H1 (cell line): ENCODE data around the gene PLS3. TPM values are rescaled to one million over a fixed set of nuclear protein-coding genes. Genes with fewer than 3 reads are reported as not detected.

Source experiments
- CTCF ChIA-PET: fragments of 300-600 bp; sonication (Branson Sonifier 250); formaldehyde crosslinking; loops from one replicate; lab custom pipeline; 2021; ENCODE audit not compliant: partially characterized antibody; lab: Charles Lee
- POLR2A ChIA-PET: fragments of 300-600 bp; sonication (Branson Sonifier 250); formaldehyde crosslinking; loops from one replicate; lab custom pipeline; 2021; ENCODE audit warnings: inconsistent platforms; ENCODE audit not compliant: partially characterized antibody; lab: Charles Lee
- DNase-seq, 2 experiments: peaks; one replicate each; pipeline versions ENCODE4 v3.0.0 to v3.0.0-alpha.2; 2010 to 2022; ENCODE audit warnings: low spot score in 2 of 2, low read depth in 1 of 2, mixed read lengths in 1 of 2
- FAIRE-seq: peaks from 2 replicates; lab custom pipeline; 2011; peaks lifted over from hg19 to GRCh38; lab: Jason Lieb, UNC
- H2AFZ ChIP-seq: 2 replicates; pipeline ENCODE4 v1.8.1; 2012; ENCODE audit warnings: low read length, inconsistent platforms
- H2AK5ac ChIP-seq: 2 replicates; pipeline ENCODE4 v1.6.1; 2013; ENCODE audit warnings: low read depth, low read length
- H2BK120ac ChIP-seq: replicated peaks from 2 replicates; pipeline ENCODE3; 2013; ENCODE audit warnings: low read depth, low read length, inconsistent platforms
- H2BK12ac ChIP-seq: 2 replicates; pipeline ENCODE4 v1.6.1; 2013; ENCODE audit warnings: low read depth, low read length
- H2BK15ac ChIP-seq: 2 replicates; pipeline ENCODE4 v1.6.1; 2013; ENCODE audit warnings: low read length
- H2BK20ac ChIP-seq: 2 replicates; pipeline ENCODE4 v1.6.1; 2013; ENCODE audit warnings: low read length
- H2BK5ac ChIP-seq: 2 replicates; pipeline ENCODE4 v1.6.1; 2013; ENCODE audit warnings: low read depth, low read length
- H3K14ac ChIP-seq: 2 replicates; pipeline ENCODE4 v1.6.1; 2013; ENCODE audit warnings: inconsistent platforms; ENCODE audit not compliant: insufficient read length
- H3K18ac ChIP-seq: 2 replicates; pipeline ENCODE4 v1.6.1; 2013; ENCODE audit warnings: low read length; ENCODE audit errors: extremely low read depth
- H3K23ac ChIP-seq: 2 replicates; pipeline ENCODE4 v1.6.1; 2013; ENCODE audit warnings: inconsistent platforms; ENCODE audit not compliant: insufficient read length
- H3K23me2 ChIP-seq: 2 replicates; pipeline ENCODE4 v1.6.1; 2013; ENCODE audit warnings: low read depth, low read length
- H3K27ac ChIP-seq: 2 replicates; pipeline ENCODE4 v1.6.1; 2011; ENCODE audit warnings: low read depth, low read length, inconsistent platforms
- H3K27me3 ChIP-seq, 4 experiments: replicated peaks in 1 of 4; 1 replicate in 1 of 4; 2 replicates in 3 of 4; pipeline versions ENCODE4 v1.6.1 to v1.8.1; 2011 to 2013; ENCODE audit warnings: low read length in 3 of 4, mild to moderate bottlenecking in 3 of 4, inconsistent platforms in 2 of 4, mixed read lengths in 2 of 4, moderate library complexity in 1 of 4; ENCODE audit not compliant: control insufficient read depth in 3 of 4, insufficient read depth in 3 of 4; ENCODE audit errors: extremely low read depth in 1 of 4
- H3K36me3 ChIP-seq, 4 experiments: 2 replicates each; pipeline versions ENCODE4 v1.6.1 to v1.8.1; 2011 to 2013; ENCODE audit warnings: mild to moderate bottlenecking in 4 of 4, low read length in 3 of 4, moderate library complexity in 2 of 4, control low read depth in 1 of 4, inconsistent platforms in 1 of 4; ENCODE audit not compliant: insufficient read depth in 4 of 4, control insufficient read depth in 2 of 4
- H3K4ac ChIP-seq: replicated peaks from 2 replicates; pipeline ENCODE3; 2013; ENCODE audit warnings: low read length, low read depth, mixed read lengths, inconsistent platforms; ENCODE audit not compliant: insufficient read length
- H3K4me1 ChIP-seq, 4 experiments: replicated peaks in 1 of 4; 1 replicate in 1 of 4; 2 replicates in 3 of 4; pipeline versions ENCODE4 v1.6.1 to v1.8.1; 2011 to 2013; ENCODE audit warnings: low read length in 3 of 4, inconsistent platforms in 2 of 4, mixed read lengths in 1 of 4; ENCODE audit not compliant: insufficient read depth in 4 of 4, control insufficient read depth in 3 of 4
- H3K4me2 ChIP-seq, 2 experiments: 2 replicates each; pipeline versions ENCODE4 v1.6.1 to v1.8.1; 2011 to 2013; ENCODE audit warnings: low read depth in 2 of 2, low read length in 2 of 2, control low read depth in 1 of 2, inconsistent platforms in 1 of 2, mild to moderate bottlenecking in 1 of 2; ENCODE audit not compliant: insufficient read depth in 1 of 2
- H3K4me3 ChIP-seq, 4 experiments: fragments of 200-600, 300-600 bp in 1 of 4; sonication (generic), shearing (Covaris generic), sonication (Bioruptor Twin) in 1 of 4; 2 replicates each; pipeline versions ENCODE4 v1.5.1 to v1.8.1; 2011 to 2016; ENCODE audit warnings: low read length in 4 of 4, low read depth in 3 of 4, control low read depth in 2 of 4, inconsistent platforms in 2 of 4, mild to moderate bottlenecking in 2 of 4, mixed read lengths in 1 of 4, moderate library complexity in 1 of 4; ENCODE audit not compliant: insufficient read depth in 2 of 4; ENCODE audit errors: extremely low read depth in 1 of 4
- H3K56ac ChIP-seq: replicated peaks from 2 replicates; pipeline ENCODE3; 2013; ENCODE audit warnings: low read depth, mild to moderate bottlenecking, mixed read lengths, low read length, inconsistent platforms; ENCODE audit not compliant: insufficient read length
- H3K79me1 ChIP-seq: 2 replicates; pipeline ENCODE4 v1.6.1; 2013; ENCODE audit warnings: low read depth, low read length, control low read depth
- H3K79me2 ChIP-seq, 2 experiments: 2 replicates each; pipeline versions ENCODE4 v1.6.1 to v1.8.1; 2012 to 2013; ENCODE audit warnings: low read length in 2 of 2, mild to moderate bottlenecking in 2 of 2, inconsistent platforms in 1 of 2; ENCODE audit not compliant: insufficient read depth in 2 of 2, control insufficient read depth in 1 of 2
- H3K9ac ChIP-seq, 4 experiments: replicated peaks in 1 of 4; 1 replicate in 1 of 4; 2 replicates in 3 of 4; pipeline versions ENCODE4 v1.6.1 to v1.8.1; 2011 to 2013; ENCODE audit warnings: low read depth in 3 of 4, low read length in 3 of 4, control low read depth in 2 of 4, mild to moderate bottlenecking in 2 of 4, moderate library complexity in 2 of 4, inconsistent platforms in 1 of 4; ENCODE audit errors: extremely low read depth in 1 of 4
- H3K9me3 ChIP-seq, 2 experiments: 2 replicates each; pipeline versions ENCODE4 v1.6.1 to v1.8.1; 2012 to 2013; ENCODE audit warnings: mild to moderate bottlenecking in 2 of 2, moderate library complexity in 2 of 2, control low read depth in 1 of 2, inconsistent platforms in 1 of 2, low read depth in 1 of 2, low read length in 1 of 2, mixed read lengths in 1 of 2; ENCODE audit not compliant: insufficient read depth in 2 of 2
- H4K20me1 ChIP-seq, 2 experiments: replicated peaks in 1 of 2; 2 replicates each; pipeline versions ENCODE3 to v1.8.1; 2011 to 2013; ENCODE audit warnings: inconsistent platforms in 2 of 2, low read length in 2 of 2, mild to moderate bottlenecking in 1 of 2; ENCODE audit not compliant: insufficient read depth in 2 of 2, control insufficient read depth in 1 of 2
- H4K5ac ChIP-seq: 2 replicates; pipeline ENCODE4 v1.6.1; 2013; ENCODE audit warnings: low read length, low read depth, mixed read lengths, inconsistent platforms; ENCODE audit not compliant: insufficient read length
- H4K8ac ChIP-seq: 2 replicates; pipeline ENCODE4 v1.8.0; 2013; ENCODE audit warnings: mild to moderate bottlenecking, moderate library complexity, low read length, inconsistent platforms; ENCODE audit not compliant: insufficient read depth; ENCODE audit errors: extremely low read depth
- H4K91ac ChIP-seq: replicated peaks from 2 replicates; pipeline ENCODE3; 2013; ENCODE audit warnings: low read length, mixed read lengths, inconsistent platforms; ENCODE audit not compliant: insufficient read length
- ASH2L ChIP-seq: fragments of 200-600, 300-600 bp; sonication (generic); IDR thresholded peaks from one replicate; pipeline ENCODE4 v1.7.1; 2017; ENCODE audit warnings: low read length
- GTF2F1 ChIP-seq: IDR thresholded peaks from 2 replicates; pipeline ENCODE4 v1.6.1; 2012; ENCODE audit warnings: low read depth, low read length, improper control_type of control experiment, borderline replicate concordance
- TAF1 ChIP-seq: IDR thresholded peaks from 2 replicates; pipeline ENCODE4 v1.6.1; 2011; ENCODE audit warnings: mild to moderate bottlenecking, low read depth, low read length
- USF2 ChIP-seq: IDR thresholded peaks from 2 replicates; pipeline ENCODE4 v1.6.1; 2011; ENCODE audit warnings: low read length, improper control_type of control experiment
- WGBS, 2 experiments: shearing (Covaris generic) in 1 of 2; methylation state at CpG; one replicate each; pipeline versions ENCODE4 v1.1.6 to v1.1.7; 2013 to 2015; ENCODE audit warnings: low lambda C conversion rate in 2 of 2, mixed read lengths in 2 of 2, inconsistent platforms in 1 of 2, low coverage in 1 of 2, missing lambda C conversion rate in 1 of 2; ENCODE audit not compliant: insufficient replicate concordance in 2 of 2, insufficient coverage in 1 of 2, insufficient read length in 1 of 2; ENCODE audit errors: extremely low coverage in 1 of 2, missing lambda C conversion rate in 1 of 2; 5-methylcytosine and 5-hydroxymethylcytosine counted together
- polyA plus RNA-seq, 7 experiments: library from polyadenylated mRNA; depleted of rRNA in 3 of 7; stranded (reverse) in 5 of 7; unstranded in 2 of 7; fragments of >200 nt in 5 of 7; fragments of 200-250 nt in 2 of 7; gene quantifications; 1 replicate in 5 of 7; 2 replicates in 1 of 7; 4 replicates in 1 of 7; pipeline versions ENCODE4 v1.2.1 to v1.2.3, GENCODE V29; 2011 to 2013; ENCODE audit warnings: missing spikeins in 2 of 7, mixed read lengths in 2 of 7
- total RNA-seq: library from RNA; stranded (reverse); fragmentation: NEBNext Ultra II Directional; extraction: Animal tissue kit (Norgen Biotek cat#: 25700); gene quantifications from 2 replicates; pipeline ENCODE4 v1.2.1, GENCODE V29; 2021

Gene PLS3
- total and polyA plus RNA-seq, 2 of the 8 experiments (the other 6 are each of a cell fraction or from before 2014, with no cell fraction given), result 107 to 185 TPM

DNA sequence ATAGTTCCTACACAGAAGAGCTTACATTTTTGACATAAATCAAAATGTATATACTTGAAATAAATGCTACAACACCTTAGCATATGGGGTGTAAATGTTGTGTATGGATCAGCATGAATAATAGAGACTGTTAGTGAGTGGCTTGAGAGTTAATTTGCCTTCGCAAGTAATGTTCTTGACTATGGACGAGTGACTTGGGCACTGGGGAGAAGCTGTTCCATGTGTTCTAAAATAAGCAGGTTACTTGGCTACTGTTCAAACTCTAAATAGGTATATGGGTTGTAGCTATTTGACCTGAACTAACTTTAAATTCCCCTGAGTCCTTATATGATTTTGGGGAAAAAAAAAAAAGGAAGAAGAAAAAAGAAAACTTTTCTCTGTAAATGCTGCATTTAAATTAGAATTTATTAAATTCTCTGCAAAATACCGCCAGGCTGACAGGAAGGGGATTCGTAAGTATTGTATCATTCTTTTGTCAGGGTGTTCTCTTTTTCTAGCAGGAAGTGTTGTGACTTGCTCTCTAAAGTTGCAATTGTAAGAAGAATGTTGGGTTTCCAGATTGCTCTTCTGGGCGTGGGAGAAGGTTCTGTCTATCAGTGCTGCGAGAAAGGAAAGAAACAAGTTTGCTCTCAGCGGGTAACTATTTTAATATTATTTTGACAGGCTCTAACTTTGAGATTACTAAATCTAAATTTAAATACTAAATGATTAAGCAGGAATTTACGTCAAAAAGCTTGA lies 32.2 kb downstream of the PLS3 start:
- Histone ChIP-seq H3K79me2 (peaks cover 0 to 83% of the 10 kb centered on the region in 2 experiments; a peak in 2 of 4 replicates), H3K36me3 (peaks cover 0 to 5% (median 0%) of the 10 kb centered on the region in 4 experiments; a peak in 1 of 8 replicates), H3K56ac (no peak overlapping the region), H3K4me2 (no peak overlapping the region; a peak in 2 of 4 replicates), H4K5ac (no peak overlapping the region), H4K91ac (no peak overlapping the region), H3K23me2 (no peaks in the 10 kb centered on the region), H2BK15ac (no peak overlapping the region), H3K4me1 (peaks cover 0 to 14% (median 5%) of the 10 kb centered on the region in 4 experiments; a peak in 2 of 7 replicates), H2BK120ac (no peak overlapping the region), H3K79me1 (no peaks in the 10 kb centered on the region), H3K27me3 (no peaks in the 10 kb centered on the region), H3K9ac (no peak overlapping the region), H3K27ac (no peak overlapping the region), H2BK5ac (no peak overlapping the region), H2BK12ac (no peak overlapping the region), H4K8ac (no peak overlapping the region), H2AFZ (no peak overlapping the region), H3K9me3 (no peaks in the 10 kb centered on the region), H3K18ac (no peak overlapping the region), H2AK5ac (no peak overlapping the region), H3K14ac (no peak overlapping the region), H4K20me1 (peaks cover 0 to 1% of the 10 kb centered on the region in 2 experiments), H3K4ac (no peak overlapping the region), H2BK20ac (no peak overlapping the region), H3K23ac (no peak overlapping the region), H3K4me3 (no peak overlapping the region)
- FAIRE-seq (no peak), DNase-seq (no peak)
- ChIA-PET POLR2A (no interaction called here), CTCF (interaction anchor here (1.2 kb wide), 1 partner anchor 11 kb away, joined by 4 read pairs; no protein-coding TSS in a partner anchor)
- 61% methylated on average over 8 of the region's 8 CpGs; no CpG with 5 or more reads in 1 of the 2 experiments for WGBS, 2 experiments
- TF ChIP-seq TAF1 (no peak), ASH2L (no peak), GTF2F1 (no peak), USF2 (no peak)
